ENCODE data around the gene PXMP4. TPM values are rescaled to one million over a fixed set of nuclear protein-coding genes. Genes with fewer than 3 reads are reported as not detected.

PXMP4 gene
- total RNA-seq, 1 experiment from 2014 or later: 7.5 TPM

DNA sequence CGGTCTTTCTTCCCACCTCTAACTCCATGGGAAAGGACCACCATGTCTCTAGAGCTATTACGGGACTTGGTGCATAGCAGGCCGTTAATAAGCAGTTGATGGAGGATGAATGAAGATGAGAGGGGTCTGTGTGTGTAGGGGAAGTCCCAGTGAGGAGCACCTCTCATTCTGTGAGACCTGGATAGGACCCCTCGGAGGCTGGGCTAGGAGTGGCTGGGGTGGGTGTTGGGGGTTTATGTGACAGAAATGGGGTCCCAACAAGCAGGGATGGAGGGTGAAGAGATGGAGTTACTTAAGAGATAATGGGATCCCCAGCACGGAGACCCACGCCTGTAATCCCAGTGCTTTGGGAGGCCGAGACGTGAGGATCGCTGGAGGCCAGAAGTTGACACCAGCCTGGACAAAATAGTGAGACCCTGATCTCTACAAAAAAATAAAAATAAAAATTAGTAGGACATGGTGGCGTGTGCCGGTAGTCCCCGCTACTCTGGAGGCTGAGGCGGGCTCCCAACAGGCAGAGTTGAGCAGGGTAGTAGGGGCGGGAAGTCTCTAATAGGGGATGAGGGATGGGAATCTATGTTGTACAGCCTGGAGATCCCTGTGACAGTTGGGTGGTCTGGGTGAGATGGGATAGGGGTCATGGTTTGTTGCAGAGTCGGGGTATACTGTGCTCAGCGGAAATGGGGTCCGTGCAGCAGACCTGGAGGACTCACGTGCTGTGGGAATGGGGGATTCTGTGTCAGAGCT lies 11.0 kb upstream of the PXMP4 start:
- peak overlapping the region; percentile 52 for H3K27ac ChIP-seq (ENCODE audit: low read depth, low read length, poor library complexity, severe bottlenecking)
- no peak for TF ChIP-seq EZH2 (IDR thresholded peaks at IDR 0.05; ENCODE audit: borderline replicate concordance, low read depth, low read length, poor library complexity, severe bottlenecking)
- TF ChIP-seq, protein P1, sequence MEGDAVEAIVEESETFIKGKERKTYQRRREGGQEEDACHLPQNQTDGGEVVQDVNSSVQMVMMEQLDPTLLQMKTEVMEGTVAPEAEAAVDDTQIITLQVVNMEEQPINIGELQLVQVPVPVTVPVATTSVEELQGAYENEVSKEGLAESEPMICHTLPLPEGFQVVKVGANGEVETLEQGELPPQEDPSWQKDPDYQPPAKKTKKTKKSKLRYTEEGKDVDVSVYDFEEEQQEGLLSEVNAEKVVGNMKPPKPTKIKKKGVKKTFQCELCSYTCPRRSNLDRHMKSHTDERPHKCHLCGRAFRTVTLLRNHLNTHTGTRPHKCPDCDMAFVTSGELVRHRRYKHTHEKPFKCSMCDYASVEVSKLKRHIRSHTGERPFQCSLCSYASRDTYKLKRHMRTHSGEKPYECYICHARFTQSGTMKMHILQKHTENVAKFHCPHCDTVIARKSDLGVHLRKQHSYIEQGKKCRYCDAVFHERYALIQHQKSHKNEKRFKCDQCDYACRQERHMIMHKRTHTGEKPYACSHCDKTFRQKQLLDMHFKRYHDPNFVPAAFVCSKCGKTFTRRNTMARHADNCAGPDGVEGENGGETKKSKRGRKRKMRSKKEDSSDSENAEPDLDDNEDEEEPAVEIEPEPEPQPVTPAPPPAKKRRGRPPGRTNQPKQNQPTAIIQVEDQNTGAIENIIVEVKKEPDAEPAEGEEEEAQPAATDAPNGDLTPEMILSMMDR (conservative IDR thresholded peaks at IDR 0.05; ENCODE audit: low read depth, low read length): no peak
- peaks cover 27% of the 10 kb centered on the region for H3K4me1 ChIP-seq (ENCODE audit: insufficient read depth, low read length, poor library complexity, severe bottlenecking)
- H3K4me3 ChIP-seq (ENCODE audit: low read depth, low read length, poor library complexity, severe bottlenecking): peak overlapping the region; percentile 52
- CTCF ChIA-PET: interaction anchor here (1.1 kb wide), 1 partner anchor 59 kb away, joined by 3 read pairs; no protein-coding TSS in a partner anchor
- intact Hi-C loops (cut with micrococcal nuclease; ENCODE audit: unreplicated experiment): no loop called here
- no TSS peak for BruUV-seq (replicated peaks)
- POLR2A ChIA-PET (ENCODE audit: low non-redundant PET): no interaction called here
- H3K9me3 ChIP-seq (ENCODE audit: low read depth, low read length, poor library complexity, severe bottlenecking): peaks cover 5% of the 10 kb centered on the region
- DNase-seq (ENCODE audit: low spot score): no peak
- no peaks in the 10 kb centered on the region for H3K27me3 ChIP-seq (replicated peaks; ENCODE audit: insufficient read depth, low read depth, low read length, poor library complexity)
- no peaks in the 10 kb centered on the region for H3K36me3 ChIP-seq (ENCODE audit: insufficient read depth, low read length, poor library complexity, severe bottlenecking)

GRCh38 chr20:33729101-33729500 lies 9.0 kb upstream of the PXMP4 start:
- Histone ChIP-seq H3K27me3 (replicated peaks; ENCODE audit: insufficient read depth, low read depth, low read length, poor library complexity) (no peaks in the 10 kb centered on the region), H3K9me3 (ENCODE audit: low read depth, low read length, poor library complexity, severe bottlenecking) (no peaks in the 10 kb centered on the region), H3K36me3 (ENCODE audit: insufficient read depth, low read length, poor library complexity, severe bottlenecking) (no peaks in the 10 kb centered on the region), H3K27ac (ENCODE audit: low read depth, low read length, poor library complexity, severe bottlenecking) (no peak overlapping the region), H3K4me3 (ENCODE audit: low read depth, low read length, poor library complexity, severe bottlenecking) (no peak overlapping the region), H3K4me1 (ENCODE audit: insufficient read depth, low read length, poor library complexity, severe bottlenecking) (peaks cover 23% of the 10 kb centered on the region)
- BruUV-seq (replicated peaks): no TSS peak
- no peak for DNase-seq (ENCODE audit: low spot score)
- intact Hi-C loops (cut with micrococcal nuclease; ENCODE audit: unreplicated experiment): no loop called here
- ChIA-PET CTCF (interaction anchor here (0.6 kb wide), 1 partner anchor 8 kb away, joined by 6 read pairs; no protein-coding TSS in a partner anchor), POLR2A (ENCODE audit: low non-redundant PET) (no interaction called here)
- no peak for TF ChIP-seq EZH2 (IDR thresholded peaks at IDR 0.05; ENCODE audit: borderline replicate concordance, low read depth, low read length, poor library complexity, severe bottlenecking)
- TF ChIP-seq, protein P1 (conservative IDR thresholded peaks at IDR 0.05; ENCODE audit: low read depth, low read length): no peak

DNA sequence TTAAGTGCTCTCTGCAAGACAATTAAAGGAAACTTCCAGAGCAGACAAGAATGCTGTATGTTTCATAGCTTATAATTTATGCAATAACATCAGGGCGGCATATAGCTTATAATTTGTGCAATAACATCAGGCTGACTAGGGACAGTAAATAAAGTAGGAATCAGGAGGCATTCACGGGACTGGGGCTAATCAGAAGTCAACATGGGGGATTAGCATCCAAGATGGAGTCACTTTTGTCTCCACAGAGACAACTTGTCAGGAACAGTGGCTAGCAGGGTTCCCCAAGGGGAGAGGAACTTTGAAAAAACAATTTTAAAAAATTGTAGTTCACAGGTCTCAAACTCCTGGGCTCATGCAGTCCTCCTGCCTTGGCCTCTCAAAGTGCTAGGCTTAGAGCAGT lies 8.4 kb upstream of the PXMP4 start:
- Histone ChIP-seq H3K36me3 (ENCODE audit: insufficient read depth, low read length, poor library complexity, severe bottlenecking) (no peaks in the 10 kb centered on the region), H3K27ac (ENCODE audit: low read depth, low read length, poor library complexity, severe bottlenecking) (no peak overlapping the region), H3K4me1 (ENCODE audit: insufficient read depth, low read length, poor library complexity, severe bottlenecking) (peaks cover 17% of the 10 kb centered on the region), H3K4me3 (ENCODE audit: low read depth, low read length, poor library complexity, severe bottlenecking) (no peak overlapping the region), H3K27me3 (replicated peaks; ENCODE audit: insufficient read depth, low read depth, low read length, poor library complexity) (no peaks in the 10 kb centered on the region), H3K9me3 (ENCODE audit: low read depth, low read length, poor library complexity, severe bottlenecking) (no peaks in the 10 kb centered on the region)
- ChIA-PET POLR2A (ENCODE audit: low non-redundant PET) (no interaction called here), CTCF (no interaction called here)
- intact Hi-C loops (cut with micrococcal nuclease; ENCODE audit: unreplicated experiment): no loop called here
- no TSS peak for BruUV-seq (replicated peaks)
- no peak for TF ChIP-seq EZH2 (IDR thresholded peaks at IDR 0.05; ENCODE audit: borderline replicate concordance, low read depth, low read length, poor library complexity, severe bottlenecking)
- TF ChIP-seq, protein P1 (conservative IDR thresholded peaks at IDR 0.05; ENCODE audit: low read depth, low read length): no peak
- DNase-seq (ENCODE audit: low spot score): no peak

Data from A673 (cell line).